HepG2 (cell line): ENCODE data around the gene PEX10. TPM values are rescaled to one million over a fixed set of nuclear protein-coding genes. Genes with fewer than 3 reads are reported as not detected.
A peak's percentile ranks its signal among the peaks of the same experiment; 100 is the strongest.

ENCODE experiments used
- AKAP8 ChIP-seq: sonication (generic); formaldehyde crosslinking; IDR thresholded peaks from 2 replicates; pipeline ENCODE4 v1.5.1; 2020; ENCODE audit warnings: mild to moderate bottlenecking, missing genetic modification reagents
- EHMT2 ChIP-seq: fragments of 200-600 bp; sonication (generic); IDR thresholded peaks from 2 replicates; pipeline ENCODE4 v1.7.0; 2017; ENCODE audit warnings: antibody characterized with exemption, low read depth, low read length, borderline replicate concordance
- ELF4 ChIP-seq: sonication (generic); formaldehyde crosslinking; IDR thresholded peaks from 2 replicates; pipeline ENCODE4 v1.5.0; 2020; ENCODE audit warnings: missing genetic modification reagents, mild to moderate bottlenecking, moderate library complexity, borderline replicate concordance
- GTF2F1 ChIP-seq: fragments of 150-350 bp; IDR thresholded peaks from 2 replicates; pipeline ENCODE4 v1.6.1; 2014; ENCODE audit warnings: low read length
- NR2F2 ChIP-seq: IDR thresholded peaks from 2 replicates; pipeline ENCODE4 v1.6.1; 2012; ENCODE audit warnings: low read depth, inconsistent platforms, borderline replicate concordance
- POLR2A ChIP-seq, 2 experiments: IDR thresholded peaks; 2 replicates each; pipeline ENCODE4 v1.6.1; 2011; ENCODE audit warnings: low read depth in 2 of 2, low read length in 2 of 2, mild to moderate bottlenecking in 1 of 2, moderate library complexity in 1 of 2; ENCODE audit not compliant: insufficient read depth in 1 of 2
- REPIN1 ChIP-seq: sonication (generic); formaldehyde crosslinking; IDR thresholded peaks from 2 replicates; pipeline ENCODE4 v1.8.0; 2022; ENCODE audit warnings: missing genetic modification reagents, low read depth, mild to moderate bottlenecking, borderline replicate concordance
- SOX5 ChIP-seq: IDR thresholded peaks from 2 replicates; pipeline ENCODE4 v1.6.1; 2016; ENCODE audit warnings: borderline replicate concordance
- TBP ChIP-seq: sonication (generic); formaldehyde crosslinking; IDR thresholded peaks from 2 replicates; pipeline ENCODE4 v1.5.0; 2020; ENCODE audit warnings: missing genetic modification reagents
- TCF12 ChIP-seq, 2 experiments: fragments of 450-650 bp in 1 of 2; sonication (generic) in 1 of 2; formaldehyde crosslinking in 1 of 2; IDR thresholded peaks; 2 replicates each; pipeline versions ENCODE4 v1.6.1 to v1.8.0; 2017 to 2022; ENCODE audit warnings: antibody characterized with exemption in 1 of 2, mild to moderate bottlenecking in 1 of 2, missing genetic modification reagents in 1 of 2, moderate library complexity in 1 of 2
- ZMYM2 ChIP-seq: sonication (generic); formaldehyde crosslinking; IDR thresholded peaks from 2 replicates; pipeline ENCODE4 v1.8.0; 2022; ENCODE audit warnings: mild to moderate bottlenecking, missing genetic modification reagents
- polyA plus RNA-seq, 8 experiments: library from polyadenylated mRNA; depleted of rRNA in 3 of 8; stranded (reverse) in 7 of 8; unstranded in 1 of 8; fragments of >200 nt; fragmentation: Illumina TruSeq in 4 of 8; extraction: Trizol in 4 of 8; gene quantifications; 2 replicates each; pipeline versions ENCODE4 v1.2.1 to v1.2.3, GENCODE V29; 2011 to 2016; ENCODE audit warnings: low read depth in 4 of 8, missing spikeins in 1 of 8, mixed read lengths in 1 of 8; ENCODE audit not compliant: insufficient read depth in 1 of 8
- total RNA-seq, 5 experiments: library from RNA; depleted of rRNA; stranded (reverse); fragments of >200 nt; fragmentation: Illumina TruSeq; extraction: Trizol; gene quantifications; 2 replicates each; pipeline ENCODE4 v1.2.3, GENCODE V29; 2016; ENCODE audit warnings: low read depth in 1 of 5
- TF ChIP-seq, protein P1 (sequence below): sonication (generic); formaldehyde crosslinking; IDR thresholded peaks from 2 replicates; pipeline ENCODE4 v1.9.0; 2021; ENCODE audit warnings: missing genetic modification reagents, borderline replicate concordance
- TF ChIP-seq, protein P2 (sequence below): sonication (generic); formaldehyde crosslinking; IDR thresholded peaks from 2 replicates; pipeline ENCODE4 v1.5.0; 2020; ENCODE audit warnings: missing genetic modification reagents
- TF ChIP-seq, protein P3 (sequence below): sonication (generic); formaldehyde crosslinking; IDR thresholded peaks from 2 replicates; pipeline ENCODE4 v1.4.0; 2020; ENCODE audit warnings: mild to moderate bottlenecking, missing genetic modification reagents
- TF ChIP-seq, protein P4 (sequence below): sonication (generic); formaldehyde crosslinking; IDR thresholded peaks from 2 replicates; pipeline ENCODE4 v1.5.1; 2020; ENCODE audit warnings: mild to moderate bottlenecking, missing genetic modification reagents, borderline replicate concordance
- TF ChIP-seq, protein P5 (sequence below): sonication (generic); formaldehyde crosslinking; IDR thresholded peaks from 2 replicates; pipeline ENCODE4 v1.4.0; 2020; ENCODE audit warnings: missing genetic modification reagents, mild to moderate bottlenecking, borderline replicate concordance
- TF ChIP-seq, protein P6 (sequence below): sonication (generic); formaldehyde crosslinking; IDR thresholded peaks from 2 replicates; pipeline ENCODE4 v1.4.0; 2020; ENCODE audit warnings: missing genetic modification reagents; ENCODE audit errors: not compliant biosample characterization
- TF ChIP-seq, protein P7 (sequence below): sonication (generic); formaldehyde crosslinking; IDR thresholded peaks from 2 replicates; pipeline ENCODE4 v1.5.0; 2020; ENCODE audit warnings: missing genetic modification reagents

The PEX10 gene
- total and polyA plus RNA-seq, 2 of the 13 experiments (the other 11 are each of a cell fraction or from before 2014, with no cell fraction given), result 16.1 to 39.6 TPM

DNA sequence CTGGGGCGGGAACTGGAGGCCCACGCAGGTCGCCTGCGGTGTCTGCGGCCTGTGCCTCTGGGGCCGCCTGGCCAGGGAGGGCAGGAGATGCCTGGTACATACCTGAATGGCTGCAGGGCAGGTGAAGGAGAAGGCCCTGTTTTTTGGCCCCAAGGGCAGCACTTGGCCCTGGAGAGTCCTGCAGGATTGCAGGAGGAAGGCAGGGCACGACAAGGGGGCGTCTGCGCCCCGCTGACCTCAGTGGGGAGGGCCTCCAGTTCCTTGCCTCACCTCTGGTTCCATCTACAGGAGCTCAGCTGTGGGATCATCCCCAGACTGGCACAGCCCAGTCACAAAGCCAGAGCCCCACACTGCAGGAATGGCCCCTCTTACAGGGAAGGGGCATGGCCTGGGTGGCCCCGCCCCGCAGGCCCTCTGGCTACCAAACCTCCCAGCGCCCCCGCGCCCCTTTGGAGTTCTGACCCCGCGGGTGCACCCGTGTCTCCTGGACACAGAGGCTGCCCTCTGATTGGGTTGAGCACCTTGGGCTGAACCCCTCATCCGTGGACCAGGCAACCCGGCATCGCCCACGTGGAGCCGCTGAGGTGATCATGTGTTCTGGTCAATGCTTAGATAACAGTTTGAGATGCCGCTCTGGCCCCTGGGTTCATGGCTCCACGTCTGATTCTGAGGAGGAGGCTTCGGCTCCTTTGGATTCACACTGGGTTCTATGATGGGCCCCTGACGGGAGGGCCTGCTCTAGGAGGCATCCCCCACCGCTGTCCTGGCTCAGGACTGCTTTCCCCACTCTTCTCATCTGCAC is 1.3 kb upstream of the PEX10 start (continued):
- TF ChIP-seq, protein P1, sequence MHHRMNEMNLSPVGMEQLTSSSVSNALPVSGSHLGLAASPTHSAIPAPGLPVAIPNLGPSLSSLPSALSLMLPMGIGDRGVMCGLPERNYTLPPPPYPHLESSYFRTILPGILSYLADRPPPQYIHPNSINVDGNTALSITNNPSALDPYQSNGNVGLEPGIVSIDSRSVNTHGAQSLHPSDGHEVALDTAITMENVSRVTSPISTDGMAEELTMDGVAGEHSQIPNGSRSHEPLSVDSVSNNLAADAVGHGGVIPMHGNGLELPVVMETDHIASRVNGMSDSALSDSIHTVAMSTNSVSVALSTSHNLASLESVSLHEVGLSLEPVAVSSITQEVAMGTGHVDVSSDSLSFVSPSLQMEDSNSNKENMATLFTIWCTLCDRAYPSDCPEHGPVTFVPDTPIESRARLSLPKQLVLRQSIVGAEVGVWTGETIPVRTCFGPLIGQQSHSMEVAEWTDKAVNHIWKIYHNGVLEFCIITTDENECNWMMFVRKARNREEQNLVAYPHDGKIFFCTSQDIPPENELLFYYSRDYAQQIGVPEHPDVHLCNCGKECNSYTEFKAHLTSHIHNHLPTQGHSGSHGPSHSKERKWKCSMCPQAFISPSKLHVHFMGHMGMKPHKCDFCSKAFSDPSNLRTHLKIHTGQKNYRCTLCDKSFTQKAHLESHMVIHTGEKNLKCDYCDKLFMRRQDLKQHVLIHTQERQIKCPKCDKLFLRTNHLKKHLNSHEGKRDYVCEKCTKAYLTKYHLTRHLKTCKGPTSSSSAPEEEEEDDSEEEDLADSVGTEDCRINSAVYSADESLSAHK (CRISPR knock-in tag), result 0 out of 2 replicates have a peak, but pooled peaks have one; percentile 57
- TF ChIP-seq EHMT2, result no peak
- no peak for TF ChIP-seq GTF2F1
- TF ChIP-seq, protein P2, sequence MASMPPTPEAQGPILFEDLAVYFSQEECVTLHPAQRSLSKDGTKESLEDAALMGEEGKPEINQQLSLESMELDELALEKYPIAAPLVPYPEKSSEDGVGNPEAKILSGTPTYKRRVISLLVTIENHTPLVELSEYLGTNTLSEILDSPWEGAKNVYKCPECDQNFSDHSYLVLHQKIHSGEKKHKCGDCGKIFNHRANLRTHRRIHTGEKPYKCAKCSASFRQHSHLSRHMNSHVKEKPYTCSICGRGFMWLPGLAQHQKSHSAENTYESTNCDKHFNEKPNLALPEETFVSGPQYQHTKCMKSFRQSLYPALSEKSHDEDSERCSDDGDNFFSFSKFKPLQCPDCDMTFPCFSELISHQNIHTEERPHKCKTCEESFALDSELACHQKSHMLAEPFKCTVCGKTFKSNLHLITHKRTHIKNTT (CRISPR knock-in tag), result no peak
- TF ChIP-seq, protein P3, sequence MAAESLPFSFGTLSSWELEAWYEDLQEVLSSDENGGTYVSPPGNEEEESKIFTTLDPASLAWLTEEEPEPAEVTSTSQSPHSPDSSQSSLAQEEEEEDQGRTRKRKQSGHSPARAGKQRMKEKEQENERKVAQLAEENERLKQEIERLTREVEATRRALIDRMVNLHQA (CRISPR knock-in tag), result no peak
- TF ChIP-seq AKAP8 (CRISPR knock-in tag), result no peak
- no peak for TF ChIP-seq ELF4 (CRISPR knock-in tag)
- TF ChIP-seq, protein P4, sequence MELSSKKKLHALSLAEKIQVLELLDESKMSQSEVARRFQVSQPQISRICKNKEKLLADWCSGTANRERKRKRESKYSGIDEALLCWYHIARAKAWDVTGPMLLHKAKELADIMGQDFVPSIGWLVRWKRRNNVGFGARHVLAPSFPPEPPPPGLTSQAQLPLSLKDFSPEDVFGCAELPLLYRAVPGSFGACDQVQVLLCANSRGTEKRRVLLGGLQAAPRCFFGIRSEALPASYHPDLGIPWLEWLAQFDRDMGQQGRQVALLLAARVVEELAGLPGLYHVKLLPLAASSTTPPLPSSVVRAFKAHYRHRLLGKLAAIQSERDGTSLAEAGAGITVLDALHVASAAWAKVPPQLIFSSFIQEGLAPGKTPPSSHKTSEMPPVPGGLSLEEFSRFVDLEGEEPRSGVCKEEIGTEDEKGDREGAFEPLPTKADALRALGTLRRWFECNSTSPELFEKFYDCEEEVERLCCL (CRISPR knock-in tag), result no peak
- TF ChIP-seq ZMYM2 (CRISPR knock-in tag), result no peak
- no peak for TF ChIP-seq TBP (CRISPR knock-in tag)
- peak in 1 of 2 experiments; percentile 91; a peak in 2 of 4 replicates for TF ChIP-seq POLR2A (IDR thresholded peaks at IDR 0.05; ENCODE audit: insufficient read depth in 1 of 2, low read depth in 2 of 2, low read length in 2 of 2)
- no peak for TF ChIP-seq TCF12 (IDR thresholded peaks at IDR 0.05)
- no peak for TF ChIP-seq TCF12 (CRISPR knock-in tag; IDR thresholded peaks at IDR 0.05)
- no peak for TF ChIP-seq NR2F2
- no peak for TF ChIP-seq SOX5 (CRISPR knock-in tag)
- TF ChIP-seq, protein P5, sequence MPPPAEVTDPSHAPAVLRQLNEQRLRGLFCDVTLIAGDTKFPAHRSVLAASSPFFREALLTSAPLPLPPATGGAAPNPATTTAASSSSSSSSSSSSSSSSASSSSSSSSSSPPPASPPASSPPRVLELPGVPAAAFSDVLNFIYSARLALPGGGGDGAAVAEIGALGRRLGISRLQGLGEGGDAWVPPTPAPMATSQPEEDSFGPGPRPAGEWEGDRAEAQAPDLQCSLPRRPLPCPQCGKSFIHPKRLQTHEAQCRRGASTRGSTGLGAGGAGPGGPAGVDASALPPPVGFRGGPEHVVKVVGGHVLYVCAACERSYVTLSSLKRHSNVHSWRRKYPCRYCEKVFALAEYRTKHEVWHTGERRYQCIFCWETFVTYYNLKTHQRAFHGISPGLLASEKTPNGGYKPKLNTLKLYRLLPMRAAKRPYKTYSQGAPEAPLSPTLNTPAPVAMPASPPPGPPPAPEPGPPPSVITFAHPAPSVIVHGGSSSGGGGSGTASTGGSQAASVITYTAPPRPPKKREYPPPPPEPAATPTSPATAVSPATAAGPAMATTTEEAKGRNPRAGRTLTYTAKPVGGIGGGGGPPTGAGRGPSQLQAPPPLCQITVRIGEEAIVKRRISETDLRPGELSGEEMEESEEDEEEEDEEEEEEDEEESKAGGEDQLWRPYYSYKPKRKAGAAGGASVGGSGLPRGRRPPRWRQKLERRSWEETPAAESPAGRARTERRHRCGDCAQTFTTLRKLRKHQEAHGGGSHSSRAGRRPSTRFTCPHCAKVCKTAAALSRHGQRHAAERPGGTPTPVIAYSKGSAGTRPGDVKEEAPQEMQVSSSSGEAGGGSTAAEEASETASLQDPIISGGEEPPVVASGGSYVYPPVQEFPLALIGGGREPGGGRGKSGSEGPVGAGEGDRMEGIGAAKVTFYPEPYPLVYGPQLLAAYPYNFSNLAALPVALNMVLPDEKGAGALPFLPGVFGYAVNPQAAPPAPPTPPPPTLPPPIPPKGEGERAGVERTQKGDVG, result 0 out of 2 replicates have a peak, but pooled peaks have one; percentile 32
- TF ChIP-seq, protein P6, sequence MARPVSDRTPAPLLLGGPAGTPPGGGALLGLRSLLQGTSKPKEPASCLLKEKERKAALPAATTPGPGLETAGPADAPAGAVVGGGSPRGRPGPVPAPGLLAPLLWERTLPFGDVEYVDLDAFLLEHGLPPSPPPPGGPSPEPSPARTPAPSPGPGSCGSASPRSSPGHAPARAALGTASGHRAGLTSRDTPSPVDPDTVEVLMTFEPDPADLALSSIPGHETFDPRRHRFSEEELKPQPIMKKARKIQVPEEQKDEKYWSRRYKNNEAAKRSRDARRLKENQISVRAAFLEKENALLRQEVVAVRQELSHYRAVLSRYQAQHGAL (CRISPR knock-in tag), result no peak
- 0 out of 2 replicates have a peak, but pooled peaks have one; percentile 49 for TF ChIP-seq REPIN1
- TF ChIP-seq, protein P7, sequence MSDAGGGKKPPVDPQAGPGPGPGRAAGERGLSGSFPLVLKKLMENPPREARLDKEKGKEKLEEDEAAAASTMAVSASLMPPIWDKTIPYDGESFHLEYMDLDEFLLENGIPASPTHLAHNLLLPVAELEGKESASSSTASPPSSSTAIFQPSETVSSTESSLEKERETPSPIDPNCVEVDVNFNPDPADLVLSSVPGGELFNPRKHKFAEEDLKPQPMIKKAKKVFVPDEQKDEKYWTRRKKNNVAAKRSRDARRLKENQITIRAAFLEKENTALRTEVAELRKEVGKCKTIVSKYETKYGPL (CRISPR knock-in tag), result no peak
